NCI-H524 (cell line): ENCODE data around the gene ACOT4.
A peak's percentile ranks its signal among the peaks of the same experiment; 100 is the strongest.
"Not testable (repeated sequence)": the region's sequence is repeated elsewhere in the genome, so short reads cannot be mapped to it uniquely, and the experiment has no call there.

Experiments used
- DNase-seq, 2 experiments: peaks; one replicate each; lab custom pipeline; 2025; lab: John Stamatoyannopoulos, UW

ACOT4 gene

GRCh38 chr14:73633116-73634010, 41.7 kb downstream of the ACOT4 start:
- DNase-seq: peak; percentile 77 to 87

DNA sequence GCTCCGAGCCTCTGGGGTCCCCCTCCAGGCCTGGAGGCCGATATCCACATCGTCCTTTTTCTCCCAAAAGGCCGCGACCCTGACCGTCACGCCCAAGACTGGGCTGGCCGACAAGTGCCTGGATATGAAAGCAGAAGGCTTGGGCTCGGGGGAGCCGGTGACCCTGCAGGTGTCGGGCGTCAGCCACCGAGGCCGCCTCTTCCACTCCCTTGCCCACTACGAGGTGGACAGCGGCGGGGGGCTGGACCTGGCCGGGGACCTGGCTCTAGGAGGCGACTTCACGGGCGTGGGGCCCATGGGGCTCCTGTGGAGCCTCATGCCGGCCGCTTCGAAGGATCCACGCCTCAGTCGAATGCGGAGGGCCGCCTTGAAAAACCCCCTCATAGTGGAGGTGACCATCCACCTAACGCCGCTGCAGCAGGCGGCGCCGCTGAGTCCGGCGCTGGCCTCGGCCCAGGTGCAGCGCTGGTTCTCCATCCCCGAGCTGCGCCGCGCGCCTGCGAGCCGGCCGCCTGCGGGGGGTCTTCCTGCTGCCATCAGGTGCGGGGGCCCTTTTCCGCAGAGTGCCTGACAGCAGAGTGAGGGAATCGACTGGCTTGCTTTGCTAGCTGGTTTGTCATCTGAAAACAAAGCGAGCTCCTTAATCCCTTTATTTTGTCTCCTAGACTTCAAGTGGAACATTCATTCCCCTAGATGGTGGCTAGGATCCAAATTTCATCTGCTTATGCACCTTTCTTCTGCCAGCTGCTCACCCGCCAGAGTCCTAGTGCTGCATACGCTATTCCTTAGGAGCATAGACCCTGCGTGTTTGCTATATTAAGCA, 42.5 kb downstream of the ACOT4 start:
- DNase-seq: peak; percentile 62 to 92

- DNase-seq: not testable (repeated sequence)
Observed at GRCh38 chr14:73636355-73636754, 44.7 kb downstream of the ACOT4 start.

- DNase-seq: no peak
Observed at GRCh38 chr14:73637830-73638229, 46.2 kb downstream of the ACOT4 start.

- no peak for DNase-seq
Observed at GRCh38 chr14:73640796-73641365, 49.2 kb downstream of the ACOT4 start.

DNA sequence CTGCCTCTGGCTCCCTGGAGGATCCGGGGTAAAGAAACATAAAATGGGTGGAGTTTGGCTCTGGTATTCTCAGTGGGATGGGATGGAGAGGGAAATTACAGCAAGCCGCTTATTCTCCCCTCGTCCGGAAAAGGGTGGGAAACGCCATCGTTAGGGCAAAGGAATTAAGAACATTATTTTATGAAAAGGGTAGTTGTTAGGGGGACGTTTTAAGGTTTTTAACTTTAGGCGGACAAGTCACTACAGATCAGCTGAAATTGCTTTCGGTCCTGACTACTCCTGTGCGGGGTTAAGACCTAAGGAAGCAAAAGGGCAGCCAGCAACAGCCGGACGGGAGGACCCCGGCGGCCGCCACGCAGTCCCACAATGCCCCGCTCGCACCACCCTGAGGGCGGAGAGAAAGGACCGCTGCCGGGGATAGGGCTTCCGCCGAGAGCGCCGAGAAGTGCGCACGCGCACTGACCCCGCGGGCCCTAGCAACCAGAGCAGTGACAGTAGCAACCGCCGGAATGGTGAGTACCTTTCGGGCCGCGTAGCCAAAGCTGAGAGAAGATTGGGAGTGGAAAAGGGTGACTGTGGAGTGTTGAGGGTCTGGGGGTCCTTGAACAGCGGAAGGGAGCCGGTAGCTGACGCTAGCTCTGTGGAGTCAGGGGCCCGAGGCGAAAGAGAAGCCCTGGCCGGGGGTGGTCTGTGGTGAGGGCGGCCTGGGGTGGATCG, 53.0 kb downstream of the ACOT4 start, which contains the start of gene DNAL1:
Gene DNAL1, plus strand, starts transcription at position 456 of the 717 bp plus-strand sequence. Its CDS starts 54 bp downstream, at position 510.
- DNase-seq: peak; percentile 97 to 98

DNA sequence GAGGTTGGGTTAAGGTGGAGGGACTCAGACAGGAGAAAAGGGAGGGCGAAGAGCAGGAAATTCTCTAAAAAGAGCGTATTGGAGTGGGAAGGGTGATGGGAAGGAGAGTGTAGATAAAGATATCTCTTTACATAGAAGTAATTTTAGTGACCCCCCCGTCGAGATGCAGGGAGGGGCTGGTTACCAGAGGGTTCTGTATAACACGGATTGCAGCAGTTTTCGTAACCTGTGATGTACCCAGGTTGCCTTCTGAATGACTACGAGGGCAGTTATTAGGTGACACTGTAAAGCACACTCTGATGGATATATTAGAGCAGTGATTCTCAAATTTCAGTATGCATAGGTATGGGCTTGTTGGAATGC, 53.6 kb downstream of the ACOT4 start:
- DNase-seq: no peak
